ENCODE measurements around the gene SLC25A27. TPM values are rescaled to one million over a fixed set of nuclear protein-coding genes. Genes with fewer than 3 reads are reported as not detected.
A peak's percentile ranks its signal among the peaks of the same experiment; 100 is the strongest.

SLC25A27 gene
- polyA plus RNA-seq, 2 of the 4 experiments (the other 2 are of a cell fraction), result 1.4 to 4.7 TPM

GRCh38 chr6:46626228-46626909 lies 26.4 kb upstream of the SLC25A27 start:
- H3K27ac ChIP-seq, result no peak overlapping the region
- H3K4me3 ChIP-seq, result no peak overlapping the region
- H3K4me2 ChIP-seq, result no peak overlapping the region
- 31% methylated on average over 3 of the region's 3 CpGs for WGBS (ENCODE audit: missing lambda C conversion rate)
- ChIA-PET POLR2A (no interaction called here), CTCF (interaction anchor here (1.2 kb wide), 1 partner anchor 29 kb away, joined by 3 read pairs; no protein-coding TSS in a partner anchor)
- TF ChIP-seq RAD21 (conservative IDR thresholded peaks at IDR 0.05 in 1 of 2, IDR thresholded peaks at IDR 0.05 in 1 of 2) (peak; percentile 48 to 60), POLR2A (IDR thresholded peaks at IDR 0.05; ENCODE audit: low read length) (no peak), JUN (IDR thresholded peaks at IDR 0.05) (no peak), HOXA7 (CRISPR knock-in tag; IDR thresholded peaks at IDR 0.05) (no peak), POLR2AphosphoS2 (conservative IDR thresholded peaks at IDR 0.05; ENCODE audit: low read length) (no peak), REST (IDR thresholded peaks at IDR 0.05) (no peak), SMC3 (IDR thresholded peaks at IDR 0.05) (peak; percentile 58; the same call in 2 of the 3 replicates), CBX2 (IDR thresholded peaks at IDR 0.05; ENCODE audit: borderline replicate concordance, low read depth) (no peak), RNF2 (IDR thresholded peaks at IDR 0.05; ENCODE audit: borderline replicate concordance, low read depth) (no peak), GATA3 (IDR thresholded peaks at IDR 0.05; ENCODE audit: borderline replicate concordance) (no peak), CTCF (IDR thresholded peaks at IDR 0.05) (peak; percentile 43; the same call in 2 of the 3 replicates), NFE2L2 (conservative IDR thresholded peaks at IDR 0.05; ENCODE audit: low read length) (no peak), CEBPB (IDR thresholded peaks at IDR 0.05) (0 out of 4 replicates have a peak, but pooled peaks of 1 of the 2 experiments have one; percentile 8), RFX5 (IDR thresholded peaks at IDR 0.05) (no peak), HOXB13 (CRISPR knock-in tag; IDR thresholded peaks at IDR 0.05; ENCODE audit: low read depth) (no peak), JUNB (IDR thresholded peaks at IDR 0.05) (no peak), CBX8 (IDR thresholded peaks at IDR 0.05) (no peak), SREBF2 (IDR thresholded peaks at IDR 0.05) (no peak), TP53 (CRISPR knock-in tag; IDR thresholded peaks at IDR 0.05) (no peak)
- TF ChIP-seq, protein P1, sequence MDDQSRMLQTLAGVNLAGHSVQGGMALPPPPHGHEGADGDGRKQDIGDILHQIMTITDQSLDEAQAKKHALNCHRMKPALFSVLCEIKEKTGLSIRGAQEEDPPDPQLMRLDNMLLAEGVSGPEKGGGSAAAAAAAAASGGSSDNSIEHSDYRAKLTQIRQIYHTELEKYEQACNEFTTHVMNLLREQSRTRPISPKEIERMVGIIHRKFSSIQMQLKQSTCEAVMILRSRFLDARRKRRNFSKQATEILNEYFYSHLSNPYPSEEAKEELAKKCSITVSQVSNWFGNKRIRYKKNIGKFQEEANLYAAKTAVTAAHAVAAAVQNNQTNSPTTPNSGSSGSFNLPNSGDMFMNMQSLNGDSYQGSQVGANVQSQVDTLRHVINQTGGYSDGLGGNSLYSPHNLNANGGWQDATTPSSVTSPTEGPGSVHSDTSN (IDR thresholded peaks at IDR 0.05), result no peak
- TF ChIP-seq, protein P2, sequence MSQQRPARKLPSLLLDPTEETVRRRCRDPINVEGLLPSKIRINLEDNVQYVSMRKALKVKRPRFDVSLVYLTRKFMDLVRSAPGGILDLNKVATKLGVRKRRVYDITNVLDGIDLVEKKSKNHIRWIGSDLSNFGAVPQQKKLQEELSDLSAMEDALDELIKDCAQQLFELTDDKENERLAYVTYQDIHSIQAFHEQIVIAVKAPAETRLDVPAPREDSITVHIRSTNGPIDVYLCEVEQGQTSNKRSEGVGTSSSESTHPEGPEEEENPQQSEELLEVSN (IDR thresholded peaks at IDR 0.05; ENCODE audit: borderline replicate concordance, low read depth), result no peak
- DNase-seq (ENCODE audit: low read depth in 1 of 2, low spot score in 1 of 2), result peak in 1 of 2 experiments; percentile 16
- no peaks in the 10 kb centered on the region for H3K4me1 ChIP-seq
- no peaks in the 10 kb centered on the region for H3K9me3 ChIP-seq
- peak in 1 of 2 experiments; percentile 47; a peak in 1 of 6 replicates for ATAC-seq
- FAIRE-seq, result no peak
